GM23248 (cell line): ENCODE data around the gene PNKD. TPM values are rescaled to one million over a fixed set of nuclear protein-coding genes. Genes with fewer than 3 reads are reported as not detected.

Source experiments
- DNase-seq: peaks from one replicate; pipeline ENCODE4 v3.0.0-alpha.2; 2015
- H2AFZ ChIP-seq: fragments of 200-600 bp; sonication (generic); 2 replicates; pipeline ENCODE4 v1.6.1; 2016; ENCODE audit warnings: antibody characterized with exemption
- H3F3A ChIP-seq: fragments of 200-600 bp; sonication (generic); 2 replicates; pipeline ENCODE4 v1.6.1; 2016; ENCODE audit warnings: mild to moderate bottlenecking, antibody characterized with exemption, mixed run types; ENCODE audit not compliant: insufficient read depth
- H3K27ac ChIP-seq: fragments of 200-600 bp; sonication (generic); 2 replicates; pipeline ENCODE4 v1.5.1; 2016; ENCODE audit warnings: mild to moderate bottlenecking
- H3K27me3 ChIP-seq: fragments of 200-600 bp; sonication (generic); replicated peaks from 2 replicates; pipeline ENCODE4 v1.6.1; 2016; ENCODE audit warnings: mild to moderate bottlenecking; ENCODE audit not compliant: insufficient read depth
- H3K36me3 ChIP-seq: fragments of 200-600 bp; sonication (generic); 2 replicates; pipeline ENCODE4 v1.6.1; 2016; ENCODE audit warnings: low read depth, mild to moderate bottlenecking
- H3K4me1 ChIP-seq: fragments of 200-600 bp; sonication (generic); 2 replicates; pipeline ENCODE4 v1.6.1; 2016; ENCODE audit warnings: mild to moderate bottlenecking; ENCODE audit not compliant: insufficient read depth
- H3K4me2 ChIP-seq: fragments of 200-600 bp; sonication (generic); one replicate; pipeline ENCODE4 v1.6.1; 2016; ENCODE audit warnings: mild to moderate bottlenecking; ENCODE audit not compliant: unreplicated experiment
- H3K4me3 ChIP-seq: fragments of 200-600 bp; sonication (generic); 2 replicates; pipeline ENCODE4 v1.5.1; 2016; ENCODE audit warnings: mild to moderate bottlenecking
- H3K79me2 ChIP-seq: fragments of 200-600 bp; sonication (generic); 2 replicates; pipeline ENCODE4 v1.6.1; 2016; ENCODE audit warnings: mild to moderate bottlenecking; ENCODE audit not compliant: insufficient read depth
- H3K9ac ChIP-seq: fragments of 200-600 bp; sonication (generic); 2 replicates; pipeline ENCODE4 v1.6.1; 2016; ENCODE audit warnings: mild to moderate bottlenecking
- H3K9me2 ChIP-seq: fragments of 200-600 bp; sonication (generic); 2 replicates; pipeline ENCODE4 v1.6.1; 2016; ENCODE audit warnings: mixed run types, mild to moderate bottlenecking, moderate library complexity; ENCODE audit not compliant: insufficient read depth
- H3K9me3 ChIP-seq: fragments of 200-600 bp; sonication (generic); one replicate; pipeline ENCODE4 v1.6.1; 2017; ENCODE audit warnings: low read depth
- H4K20me1 ChIP-seq: fragments of 200-600 bp; sonication (generic); 2 replicates; pipeline ENCODE4 v1.6.0; 2016; ENCODE audit not compliant: insufficient read depth
- EZH2 ChIP-seq: fragments of 200-600 bp; sonication (generic); IDR thresholded peaks from 2 replicates; pipeline ENCODE4 v1.6.1; 2018; ENCODE audit warnings: antibody characterized with exemption, mild to moderate bottlenecking; ENCODE audit not compliant: insufficient read depth, poor library complexity, severe bottlenecking
- EZH2phosphoT487 ChIP-seq: fragments of 200-600 bp; sonication (generic); IDR thresholded peaks from 2 replicates; pipeline ENCODE4 v1.6.1; 2018; ENCODE audit warnings: antibody characterized with exemption, moderate library complexity, mild to moderate bottlenecking, low read depth; ENCODE audit not compliant: insufficient read depth
- WGBS, 2 experiments: methylation state at CpG; one replicate each; pipeline ENCODE4 v1.1.6; 2015 to 2017; ENCODE audit warnings: low lambda C conversion rate in 2 of 2, low coverage in 1 of 2; ENCODE audit errors: missing lambda C conversion rate in 2 of 2; 5-methylcytosine and 5-hydroxymethylcytosine counted together
- in situ Hi-C: fragments of 300-500 bp; cut with MboI; formaldehyde crosslinking; loops from 2 replicates; pipeline ENCODE4 v1.15.0; 2020
- polyA plus RNA-seq: library from polyadenylated mRNA; unstranded; fragments of >200 nt; fragmentation: Nextera tagmentation; extraction: Ambion mirVana; gene quantifications from 2 replicates; pipeline ENCODE4 v1.2.1, GENCODE V29; 2016
- total RNA-seq: library from RNA; depleted of rRNA; stranded (reverse); fragments of >200 nt; shearing (Covaris generic); gene quantifications from 2 replicates; pipeline ENCODE4 v1.2.3, GENCODE V29; 2014

The PNKD gene
- total and polyA plus RNA-seq, 2 experiments from 2014 or later: 28.6 to 82.7 TPM

- no peak for DNase-seq
- Histone ChIP-seq H2AFZ (no peak overlapping the region), H3K27ac (no peak overlapping the region), H3F3A (no peaks in the 10 kb centered on the region), H3K4me3 (no peak overlapping the region), H3K79me2 (no peaks in the 10 kb centered on the region), H3K4me1 (no peaks in the 10 kb centered on the region), H3K9me2 (no peaks in the 10 kb centered on the region), H3K4me2 (no peak overlapping the region), H3K27me3 (no peaks in the 10 kb centered on the region), H3K9ac (no peak overlapping the region), H3K9me3 (no peaks in the 10 kb centered on the region), H4K20me1 (no peaks in the 10 kb centered on the region), H3K36me3 (no peaks in the 10 kb centered on the region)
- TF ChIP-seq EZH2 (no peak), EZH2phosphoT487 (no peak)
- 68 to 74% methylated on average over 6 of the region's 6 CpGs for WGBS, 2 experiments
- in situ Hi-C loops: no loop called here
Observed at GRCh38 chr2:218382785-218383184, 112.5 kb downstream of the PNKD start.

GRCh38 chr2:218383892-218384519 lies 113.7 kb downstream of the PNKD start:
- H3K4me3 ChIP-seq: no peak overlapping the region
- H3F3A ChIP-seq: no peaks in the 10 kb centered on the region
- H3K79me2 ChIP-seq: no peaks in the 10 kb centered on the region
- no peak overlapping the region for H3K27ac ChIP-seq
- DNase-seq: peak; percentile 48
- H3K9ac ChIP-seq: no peak overlapping the region
- no peak overlapping the region for H2AFZ ChIP-seq
- no peaks in the 10 kb centered on the region for H3K9me3 ChIP-seq
- no peak overlapping the region for H3K4me2 ChIP-seq
- WGBS, 2 experiments: 80% methylated on average over 10 of the region's 10 CpGs
- no peaks in the 10 kb centered on the region for H3K4me1 ChIP-seq
- no peak for TF ChIP-seq EZH2
- no peak for TF ChIP-seq EZH2phosphoT487
- H3K36me3 ChIP-seq: no peaks in the 10 kb centered on the region
- no peaks in the 10 kb centered on the region for H3K27me3 ChIP-seq
- no peaks in the 10 kb centered on the region for H3K9me2 ChIP-seq
- no peaks in the 10 kb centered on the region for H4K20me1 ChIP-seq
- in situ Hi-C loops: no loop called here

DNA sequence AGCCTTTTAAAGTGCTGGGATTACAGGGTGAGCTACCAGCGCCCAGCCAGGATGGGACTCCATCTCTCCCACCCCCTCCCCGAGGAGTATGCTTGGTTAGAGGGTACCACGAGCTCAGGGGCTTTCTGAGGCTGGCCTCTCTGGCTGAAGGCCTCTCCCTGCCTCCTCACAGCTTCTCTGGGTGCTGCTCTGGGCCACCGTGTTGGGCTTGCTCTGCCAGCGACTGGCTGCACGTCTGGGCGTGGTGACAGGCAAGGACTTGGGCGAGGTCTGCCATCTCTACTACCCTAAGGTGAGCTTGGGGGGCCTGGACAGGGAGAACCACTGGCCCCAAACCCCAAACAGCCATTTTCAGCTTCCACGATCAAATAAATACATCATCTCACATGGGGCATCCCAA lies 114.7 kb downstream of the PNKD start:
- Histone ChIP-seq H3K9ac (no peak overlapping the region), H3K9me2 (no peaks in the 10 kb centered on the region), H3K4me2 (no peak overlapping the region), H3K79me2 (no peaks in the 10 kb centered on the region), H3F3A (no peaks in the 10 kb centered on the region), H3K9me3 (no peaks in the 10 kb centered on the region), H2AFZ (no peak overlapping the region), H4K20me1 (no peaks in the 10 kb centered on the region), H3K27ac (no peak overlapping the region), H3K4me3 (no peak overlapping the region), H3K4me1 (no peaks in the 10 kb centered on the region), H3K36me3 (no peaks in the 10 kb centered on the region), H3K27me3 (no peaks in the 10 kb centered on the region)
- in situ Hi-C loops: no loop called here
- DNase-seq: no peak
- WGBS, 2 experiments: 67 to 69% methylated on average over 8 to 9 of the region's 9 CpGs
- no peak for TF ChIP-seq EZH2phosphoT487
- TF ChIP-seq EZH2: no peak

- H3K27me3 ChIP-seq: no peaks in the 10 kb centered on the region
- H3K9ac ChIP-seq: no peak overlapping the region
- H3K27ac ChIP-seq: no peak overlapping the region
- no peaks in the 10 kb centered on the region for H3K9me2 ChIP-seq
- in situ Hi-C loops: no loop called here
- DNase-seq: no peak
- no peaks in the 10 kb centered on the region for H3K36me3 ChIP-seq
- H3K79me2 ChIP-seq: no peaks in the 10 kb centered on the region
- no peaks in the 10 kb centered on the region for H3F3A ChIP-seq
- 78 to 79% methylated on average over 22 to 23 of the region's 23 CpGs for WGBS, 2 experiments
- no peaks in the 10 kb centered on the region for H3K9me3 ChIP-seq
- TF ChIP-seq EZH2phosphoT487 (no peak), EZH2 (no peak)
- no peak overlapping the region for H3K4me2 ChIP-seq
- no peak overlapping the region for H3K4me3 ChIP-seq
- no peak overlapping the region for H2AFZ ChIP-seq
- H3K4me1 ChIP-seq: no peaks in the 10 kb centered on the region
- no peaks in the 10 kb centered on the region for H4K20me1 ChIP-seq
Observed at GRCh38 chr2:218386505-218387368, 116.4 kb downstream of the PNKD start.
